ENCODE results near the gene PPP1R8.

The PPP1R8 gene

GRCh38 chr1:27872802-27873551 lies 42.4 kb downstream of the PPP1R8 start:
- DNase-seq = no peak

GRCh38 chr1:27873671-27874384 lies 43.2 kb downstream of the PPP1R8 start:
- DNase-seq = no peak

GRCh38 chr1:27876341-27877114 lies 45.9 kb downstream of the PPP1R8 start:
- no peak for DNase-seq

GRCh38 chr1:27877115-27877416 lies 46.5 kb downstream of the PPP1R8 start:
- no peak for DNase-seq

GRCh38 chr1:27878039-27878438 lies 47.5 kb downstream of the PPP1R8 start:
- DNase-seq = no peak

GRCh38 chr1:27878787-27879335 lies 48.3 kb downstream of the PPP1R8 start:
- no peak for DNase-seq

- no peak for DNase-seq
Measured at GRCh38 chr1:27879374-27880082, 48.9 kb downstream of the PPP1R8 start.

GRCh38 chr1:27882543-27882903 lies 51.9 kb downstream of the PPP1R8 start:
- DNase-seq = no peak

GRCh38 chr1:27883536-27883935 lies 53.0 kb downstream of the PPP1R8 start:
- no peak for DNase-seq

GRCh38 chr1:27884006-27884954 lies 53.7 kb downstream of the PPP1R8 start:
- DNase-seq = no peak

- no peak for DNase-seq
Measured at GRCh38 chr1:27885114-27885528, 54.5 kb downstream of the PPP1R8 start.

GRCh38 chr1:27885621-27886352 lies 55.2 kb downstream of the PPP1R8 start:
- no peak for DNase-seq

GRCh38 chr1:27886353-27886679 lies 55.7 kb downstream of the PPP1R8 start:
- no peak for DNase-seq

- no peak for DNase-seq
Measured at GRCh38 chr1:27886744-27887143, 56.2 kb downstream of the PPP1R8 start.

GRCh38 chr1:27887215-27888021 lies 56.8 kb downstream of the PPP1R8 start:
- no peak for DNase-seq

- DNase-seq = no peak
Measured at GRCh38 chr1:27889506-27889905, 58.9 kb downstream of the PPP1R8 start.

GRCh38 chr1:27891196-27891889 lies 60.8 kb downstream of the PPP1R8 start:
- DNase-seq = no peak

GRCh38 chr1:27894521-27894920 lies 63.9 kb downstream of the PPP1R8 start:
- DNase-seq = no peak

Measured in fibroblast of skin of right biceps (primary cell).